ENCODE results near the gene TNS3.

DNA sequence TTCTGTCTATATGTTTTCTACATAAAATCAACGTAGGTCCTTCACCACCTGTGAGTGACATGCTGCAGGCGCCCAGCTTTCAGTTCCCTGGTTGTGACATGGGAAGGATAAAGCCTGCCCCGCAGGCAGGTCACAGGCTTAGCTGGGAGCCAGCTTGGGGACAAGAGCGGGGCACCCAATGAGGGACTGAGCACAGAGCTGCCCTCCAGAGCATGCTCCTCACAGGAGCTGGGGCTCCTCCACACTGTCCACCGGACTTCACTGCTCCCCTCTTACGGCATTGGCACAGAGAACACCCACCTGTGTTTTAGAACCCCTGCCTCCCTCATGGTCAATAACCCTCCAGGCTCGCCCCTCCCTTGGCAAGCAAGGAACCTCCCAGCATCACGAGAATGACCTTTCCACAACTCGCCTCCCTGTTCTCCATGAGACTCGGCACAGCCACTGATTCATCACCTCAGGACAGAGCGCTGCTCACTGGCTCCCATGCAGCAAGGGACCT, 187.1 kb downstream of the TNS3 start:
- TF ChIP-seq, protein P1, sequence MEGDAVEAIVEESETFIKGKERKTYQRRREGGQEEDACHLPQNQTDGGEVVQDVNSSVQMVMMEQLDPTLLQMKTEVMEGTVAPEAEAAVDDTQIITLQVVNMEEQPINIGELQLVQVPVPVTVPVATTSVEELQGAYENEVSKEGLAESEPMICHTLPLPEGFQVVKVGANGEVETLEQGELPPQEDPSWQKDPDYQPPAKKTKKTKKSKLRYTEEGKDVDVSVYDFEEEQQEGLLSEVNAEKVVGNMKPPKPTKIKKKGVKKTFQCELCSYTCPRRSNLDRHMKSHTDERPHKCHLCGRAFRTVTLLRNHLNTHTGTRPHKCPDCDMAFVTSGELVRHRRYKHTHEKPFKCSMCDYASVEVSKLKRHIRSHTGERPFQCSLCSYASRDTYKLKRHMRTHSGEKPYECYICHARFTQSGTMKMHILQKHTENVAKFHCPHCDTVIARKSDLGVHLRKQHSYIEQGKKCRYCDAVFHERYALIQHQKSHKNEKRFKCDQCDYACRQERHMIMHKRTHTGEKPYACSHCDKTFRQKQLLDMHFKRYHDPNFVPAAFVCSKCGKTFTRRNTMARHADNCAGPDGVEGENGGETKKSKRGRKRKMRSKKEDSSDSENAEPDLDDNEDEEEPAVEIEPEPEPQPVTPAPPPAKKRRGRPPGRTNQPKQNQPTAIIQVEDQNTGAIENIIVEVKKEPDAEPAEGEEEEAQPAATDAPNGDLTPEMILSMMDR (IDR thresholded peaks at IDR 0.05) = no peak
- no peak for TF ChIP-seq EZH2 (IDR thresholded peaks at IDR 0.05; ENCODE audit: borderline replicate concordance, insufficient read depth, low read depth, low read length, poor library complexity, severe bottlenecking)

Data from B cell (primary cell).